Endothelial cell of umbilical vein (primary cell): ENCODE results near the gene YBX3. TPM values are rescaled to one million over a fixed set of nuclear protein-coding genes. Genes with fewer than 3 reads are reported as not detected.

Source experiments
- BruUV-seq: library from RNA; stranded (reverse); fragments of 400-500 nt; replicated peaks from 2 replicates; lab custom pipeline; 2021; lab: Mats Ljungman, UMichigan
- CTCF ChIA-PET: fragments of 300-600, 350-600 bp; sonication (Branson Sonifier 250); formaldehyde crosslinking; loops from one replicate; lab custom pipeline; 2021; ENCODE audit warnings: antibody characterized with exemption, inconsistent platforms; lab: Charles Lee
- POLR2A ChIA-PET: fragments of 300-600, 350-600 bp; sonication (Branson Sonifier 250); formaldehyde crosslinking; loops from one replicate; lab custom pipeline; 2021; ENCODE audit warnings: antibody characterized with exemption, inconsistent platforms; lab: Charles Lee
- DNase-seq: peaks from one replicate; pipeline ENCODE4 v3.0.0-alpha.2; 2011; ENCODE audit warnings: low read depth, low spot score
- FAIRE-seq: peaks from 2 replicates; lab custom pipeline; 2011; peaks lifted over from hg19 to GRCh38; lab: Jason Lieb, UNC
- H2AFZ ChIP-seq: 2 replicates; pipeline ENCODE4 v1.6.0; 2012; ENCODE audit warnings: low read depth, low read length, control low read depth, inconsistent platforms
- H3K27ac ChIP-seq: 2 replicates; pipeline ENCODE4 v1.5.1; 2011; ENCODE audit warnings: low read depth, mild to moderate bottlenecking, control low read depth, low read length, moderate library complexity; ENCODE audit not compliant: insufficient read depth
- H3K27me3 ChIP-seq, 2 experiments: 2 replicates each; pipeline versions ENCODE4 v1.6.0 to v1.6.1; 2011; ENCODE audit warnings: low read length in 2 of 2, mixed read lengths in 1 of 2; ENCODE audit not compliant: control insufficient read depth in 2 of 2, insufficient read depth in 2 of 2
- H3K36me3 ChIP-seq, 2 experiments: 2 replicates in 1 of 2; 3 replicates in 1 of 2; pipeline ENCODE4 v1.5.1; 2011; ENCODE audit warnings: low read length in 2 of 2, mild to moderate bottlenecking in 1 of 2, moderate library complexity in 1 of 2; ENCODE audit not compliant: control insufficient read depth in 2 of 2, insufficient read depth in 2 of 2; ENCODE audit errors: extremely low read depth in 1 of 2
- H3K4me1 ChIP-seq: 3 replicates; pipeline ENCODE4 v1.5.1; 2011; ENCODE audit warnings: mild to moderate bottlenecking, low read length; ENCODE audit not compliant: control insufficient read depth, insufficient read depth; ENCODE audit errors: extremely low read depth
- H3K4me2 ChIP-seq: 2 replicates; pipeline ENCODE4 v1.6.1; 2011; ENCODE audit warnings: low read length, control low read depth, mixed read lengths; ENCODE audit not compliant: insufficient read depth
- H3K4me3 ChIP-seq, 3 experiments: fragments of 200-600 bp in 1 of 3; sonication (generic), shearing (Covaris generic) in 1 of 3; replicated peaks in 1 of 3; 2 replicates each; pipeline ENCODE4 v1.5.1; 2011 to 2016; ENCODE audit warnings: control low read depth in 3 of 3, low read length in 3 of 3, mild to moderate bottlenecking in 2 of 3, inconsistent platforms in 1 of 3, low read depth in 1 of 3, moderate library complexity in 1 of 3; ENCODE audit not compliant: insufficient read depth in 1 of 3
- H3K79me2 ChIP-seq: 2 replicates; pipeline ENCODE4 v1.6.0; 2012; ENCODE audit warnings: low read length, inconsistent platforms; ENCODE audit not compliant: control insufficient read depth, insufficient read depth
- H3K9ac ChIP-seq: replicated peaks from 2 replicates; pipeline ENCODE3; 2011; ENCODE audit warnings: low read length, control low read depth; ENCODE audit not compliant: insufficient read depth; ENCODE audit errors: extremely low read depth
- H3K9me1 ChIP-seq: replicated peaks from 3 replicates; pipeline ENCODE4 v1.6.0; 2011; ENCODE audit warnings: mild to moderate bottlenecking, low read length; ENCODE audit not compliant: control insufficient read depth, insufficient read depth; ENCODE audit errors: extremely low read depth
- H3K9me3 ChIP-seq: replicated peaks from 2 replicates; pipeline ENCODE4 v1.5.1; 2012; ENCODE audit warnings: low read length, inconsistent platforms; ENCODE audit not compliant: control insufficient read depth, insufficient read depth
- H4K20me1 ChIP-seq: replicated peaks from 2 replicates; pipeline ENCODE3; 2011; ENCODE audit warnings: mild to moderate bottlenecking, low read length; ENCODE audit not compliant: control insufficient read depth, insufficient read depth; ENCODE audit errors: extremely low read depth
- CTCF ChIP-seq, 2 donors: IDR thresholded peaks; 1 replicate in 1 of 2; 2 replicates in 1 of 2; pipeline ENCODE4 v1.5.1; 2011; ENCODE audit warnings: low read length in 2 of 2, mild to moderate bottlenecking in 2 of 2, moderate library complexity in 2 of 2, control low read depth in 1 of 2, inconsistent platforms in 1 of 2, low read depth in 1 of 2; ENCODE audit not compliant: insufficient read depth in 1 of 2; ENCODE audit errors: extremely low read depth in 1 of 2
- EZH2 ChIP-seq: IDR thresholded peaks from 2 replicates; pipeline ENCODE4 v1.6.1; 2012; ENCODE audit warnings: borderline replicate concordance, low read depth, mild to moderate bottlenecking, moderate library complexity, low read length, inconsistent platforms; ENCODE audit not compliant: severe bottlenecking
- FOS ChIP-seq: IDR thresholded peaks from 2 replicates; pipeline ENCODE4 v1.6.1; 2011; ENCODE audit warnings: mild to moderate bottlenecking, low read length, moderate library complexity, borderline replicate concordance; ENCODE audit not compliant: insufficient read depth
- GATA2 ChIP-seq: IDR thresholded peaks from 2 replicates; pipeline ENCODE4 v1.7.0; 2011; ENCODE audit warnings: low read depth, mild to moderate bottlenecking, moderate library complexity, mixed read lengths, low read length; ENCODE audit not compliant: insufficient read length, insufficient read depth
- POLR2AphosphoS5 ChIP-seq: IDR thresholded peaks from 2 replicates; pipeline ENCODE4 v1.6.1; 2012; ENCODE audit warnings: low read depth, mild to moderate bottlenecking, control low read depth, low read length, moderate library complexity; ENCODE audit not compliant: insufficient read depth
- dilution Hi-C: fragments of 300-500 bp; cut with MboI; formaldehyde crosslinking; loops from one replicate; pipeline ENCODE4 v1.15.0; 2019; ENCODE audit warnings: low sequenced_read_pairs; ENCODE audit not compliant: extremely low pct_ligation_motif_present
- intact Hi-C: fragments of 100-400 bp; cut with micrococcal nuclease; formaldehyde crosslinking; loops from one replicate; pipeline ENCODE4 v1.10.0; 2022
- polyA plus RNA-seq, 4 experiments: library from polyadenylated mRNA; depleted of rRNA in 3 of 4; stranded (reverse) in 3 of 4; unstranded in 1 of 4; fragments of >200 nt; gene quantifications; 2 replicates each; pipeline versions ENCODE4 v1.2.1 to v1.2.3, GENCODE V29; 2011 to 2012; ENCODE audit warnings: missing spikeins in 1 of 4
- total RNA-seq: library from RNA; stranded (reverse); gene quantifications from 2 replicates; pipeline ENCODE4 v1.2.3, GENCODE V29; 2021

Gene YBX3
- total and polyA plus RNA-seq, 2 donors (not counting 3 experiments of a cell fraction or from before 2014, with no cell fraction given), result 137 to 441 TPM

GRCh38 chr12:10701843-10702242, 21.3 kb downstream of the YBX3 start:
- Histone ChIP-seq H3K27me3 (no peaks in the 10 kb centered on the region), H3K9ac (no peak overlapping the region), H4K20me1 (peaks cover 2% of the 10 kb centered on the region), H3K4me2 (no peak overlapping the region), H3K4me1 (no peaks in the 10 kb centered on the region), H3K9me1 (no peaks in the 10 kb centered on the region), H2AFZ (no peak overlapping the region), H3K9me3 (no peaks in the 10 kb centered on the region), H3K36me3 (peaks cover 5 to 51% of the 10 kb centered on the region in 2 experiments), H3K27ac (no peak overlapping the region), H3K79me2 (peaks cover 16% of the 10 kb centered on the region), H3K4me3 (no peak overlapping the region)
- DNase-seq (no peak), FAIRE-seq (no peak)
- no TSS peak for BruUV-seq
- intact Hi-C loops (no loop called here), dilution Hi-C loops (no loop called here)
- POLR2A ChIA-PET, result no interaction called here
- CTCF ChIA-PET, result no interaction called here
- TF ChIP-seq CTCF (IDR thresholded peaks at IDR 0.05; ENCODE audit: extremely low read depth in 1 of 2, insufficient read depth in 1 of 2, low read depth in 1 of 2, low read length in 2 of 2) (no peak), FOS (no peak), EZH2 (no peak), GATA2 (no peak), POLR2AphosphoS5 (no peak)
